Coronary artery (tissue), 2 donors: ENCODE data around the gene LIN28B.
"Not testable (repeated sequence)": the region's sequence is repeated elsewhere in the genome, so short reads cannot be mapped to it uniquely, and the experiment has no call there.

Experiments
- DNase-seq: peaks from one replicate; pipeline ENCODE4 v3.0.0-alpha.2; 2017; ENCODE audit warnings: low spot score
- H3K27ac ChIP-seq, 2 donors: fragments of 200-600 bp; sonication (generic); one replicate each; pipeline ENCODE4 v1.5.1; 2016 to 2019
- H3K4me3 ChIP-seq: fragments of 200-600 bp; sonication (generic); 2 replicates; pipeline ENCODE4 v1.5.1; 2016; ENCODE audit warnings: mild to moderate bottlenecking, moderate library complexity
- CTCF ChIP-seq: fragments of 200-600 bp; sonication (generic); IDR thresholded peaks from one replicate; pipeline ENCODE4 v1.5.1; 2019; ENCODE audit warnings: antibody characterized with exemption

LIN28B gene

GRCh38 chr6:105066836-105067235 lies 109.9 kb downstream of the LIN28B start:
- no peak overlapping the region for H3K27ac ChIP-seq
- TF ChIP-seq CTCF, result no peak

GRCh38 chr6:105067329-105067728 lies 110.4 kb downstream of the LIN28B start:
- Histone ChIP-seq H3K4me3 (no peak overlapping the region), H3K27ac (no peak overlapping the region)
- DNase-seq, result no peak
- no peak for TF ChIP-seq CTCF

More at GRCh38 chr6:105066836-105067235, 109.9 kb downstream of the LIN28B start:
- no peak overlapping the region for H3K4me3 ChIP-seq
- no peak for DNase-seq

GRCh38 chr6:105068407-105068806 lies 111.5 kb downstream of the LIN28B start:
- no peak for DNase-seq

GRCh38 chr6:105069821-105070445 lies 113.0 kb downstream of the LIN28B start:
- H3K4me3 ChIP-seq, result no peak overlapping the region
- no peak overlapping the region for H3K27ac ChIP-seq
- DNase-seq, result no peak
- TF ChIP-seq CTCF, result no peak

More at GRCh38 chr6:105068407-105068806, 111.5 kb downstream of the LIN28B start:
- TF ChIP-seq CTCF, result no peak
- Histone ChIP-seq H3K4me3 (no peak overlapping the region), H3K27ac (no peak overlapping the region)

GRCh38 chr6:105072798-105073199 lies 115.9 kb downstream of the LIN28B start:
- Histone ChIP-seq H3K27ac (no peak overlapping the region), H3K4me3 (no peak overlapping the region)
- DNase-seq, result no peak
- no peak for TF ChIP-seq CTCF

GRCh38 chr6:105075210-105075609 lies 118.3 kb downstream of the LIN28B start:
- DNase-seq, result no peak
- H3K27ac ChIP-seq, result no peak overlapping the region
- TF ChIP-seq CTCF, result no peak
- no peak overlapping the region for H3K4me3 ChIP-seq

- not testable (repeated sequence) for DNase-seq, H3K27ac ChIP-seq, H3K4me3 ChIP-seq
Measured at GRCh38 chr6:105076418-105076817, 119.5 kb downstream of the LIN28B start.
